GM10248 (cell line): Measurements from ENCODE around the gene FTCDNL1.

Experiments
- CTCF ChIA-PET: fragments of 300-600 bp; sonication (Branson Sonifier 250); formaldehyde crosslinking; extraction: SDS; loops from one replicate; lab custom pipeline; 2021; ENCODE audit warnings: antibody characterized with exemption; lab: Yijun Ruan, JAX
- POLR2A ChIA-PET: fragments of 350-650 bp; sonication (Branson Sonifier 250); formaldehyde crosslinking; extraction: SDS; loops from one replicate; lab custom pipeline; 2020; ENCODE audit warnings: antibody characterized with exemption; lab: Yijun Ruan, JAX
- DNase-seq: peaks from one replicate; pipeline ENCODE4 v3.0.0; 2012; ENCODE audit errors: extremely low spot score
- TF ChIP-seq, protein P1 (sequence below): IDR thresholded peaks from 2 replicates; pipeline ENCODE4 v1.5.1; 2012; ENCODE audit warnings: mild to moderate bottlenecking, low read depth; ENCODE audit errors: extremely low read depth, missing control alignments, control extremely low read depth

Gene FTCDNL1

DNA sequence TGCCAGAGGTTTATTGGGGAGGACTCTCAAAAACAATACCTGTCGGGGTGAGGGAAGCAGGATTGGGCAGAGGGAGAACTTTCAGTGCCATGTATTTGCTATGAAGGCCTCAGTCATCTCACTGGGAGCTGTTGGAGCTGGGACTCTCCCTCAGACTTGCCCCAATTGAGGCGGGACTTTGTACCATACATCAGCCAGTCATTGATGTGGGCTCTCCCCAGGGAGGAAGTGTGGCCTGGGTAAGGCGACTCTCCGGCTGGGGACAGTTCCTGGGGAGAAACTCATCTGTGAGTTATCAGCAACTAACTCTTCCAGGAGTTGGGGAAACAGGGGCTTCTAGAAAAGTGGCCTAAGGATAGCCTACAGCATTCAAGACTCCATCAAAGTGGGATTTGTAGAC, 66.5 kb downstream of the FTCDNL1 start:
- TF ChIP-seq, protein P1, sequence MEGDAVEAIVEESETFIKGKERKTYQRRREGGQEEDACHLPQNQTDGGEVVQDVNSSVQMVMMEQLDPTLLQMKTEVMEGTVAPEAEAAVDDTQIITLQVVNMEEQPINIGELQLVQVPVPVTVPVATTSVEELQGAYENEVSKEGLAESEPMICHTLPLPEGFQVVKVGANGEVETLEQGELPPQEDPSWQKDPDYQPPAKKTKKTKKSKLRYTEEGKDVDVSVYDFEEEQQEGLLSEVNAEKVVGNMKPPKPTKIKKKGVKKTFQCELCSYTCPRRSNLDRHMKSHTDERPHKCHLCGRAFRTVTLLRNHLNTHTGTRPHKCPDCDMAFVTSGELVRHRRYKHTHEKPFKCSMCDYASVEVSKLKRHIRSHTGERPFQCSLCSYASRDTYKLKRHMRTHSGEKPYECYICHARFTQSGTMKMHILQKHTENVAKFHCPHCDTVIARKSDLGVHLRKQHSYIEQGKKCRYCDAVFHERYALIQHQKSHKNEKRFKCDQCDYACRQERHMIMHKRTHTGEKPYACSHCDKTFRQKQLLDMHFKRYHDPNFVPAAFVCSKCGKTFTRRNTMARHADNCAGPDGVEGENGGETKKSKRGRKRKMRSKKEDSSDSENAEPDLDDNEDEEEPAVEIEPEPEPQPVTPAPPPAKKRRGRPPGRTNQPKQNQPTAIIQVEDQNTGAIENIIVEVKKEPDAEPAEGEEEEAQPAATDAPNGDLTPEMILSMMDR: no peak
- DNase-seq: no peak
- POLR2A ChIA-PET: no interaction called here
- CTCF ChIA-PET: no interaction called here

DNA sequence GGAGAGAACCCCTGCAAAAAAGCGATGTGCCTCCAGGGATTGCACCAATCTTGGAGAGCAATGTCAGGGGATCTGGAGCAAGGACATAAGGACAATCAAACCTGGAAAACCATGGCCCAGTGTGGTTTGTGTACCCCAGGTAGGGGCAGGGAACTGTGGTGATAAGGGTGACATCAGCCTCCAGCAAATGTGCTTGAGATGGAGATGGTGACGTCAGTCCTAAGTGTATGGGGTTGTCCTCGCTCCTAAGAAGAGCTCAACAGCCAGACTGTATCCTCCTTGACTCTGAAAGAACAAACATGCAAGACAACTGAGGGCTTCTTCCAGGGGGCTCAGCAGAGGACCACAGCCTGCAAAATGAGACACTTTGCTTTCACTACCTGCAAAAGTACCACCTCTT, 71.4 kb downstream of the FTCDNL1 start:
- ChIA-PET CTCF (interaction anchor here (0.8 to 1.6 kb wide), 3 partner anchors 16 to 63 kb away, joined by 3 read pairs; no protein-coding TSS in a partner anchor), POLR2A (no interaction called here)

GRCh38 chr2:199778655-199779054, 72.3 kb downstream of the FTCDNL1 start:
- TF ChIP-seq, protein P1: no peak
- POLR2A ChIA-PET: no interaction called here
- no peak for DNase-seq
- CTCF ChIA-PET: interaction anchor here (1.1 kb wide), 1 partner anchor 19 kb away, joined by 3 read pairs; no protein-coding TSS in a partner anchor

More for the DNA sequence above, 71.4 kb downstream of the FTCDNL1 start:
- no peak for DNase-seq
- TF ChIP-seq, protein P1: no peak

DNA sequence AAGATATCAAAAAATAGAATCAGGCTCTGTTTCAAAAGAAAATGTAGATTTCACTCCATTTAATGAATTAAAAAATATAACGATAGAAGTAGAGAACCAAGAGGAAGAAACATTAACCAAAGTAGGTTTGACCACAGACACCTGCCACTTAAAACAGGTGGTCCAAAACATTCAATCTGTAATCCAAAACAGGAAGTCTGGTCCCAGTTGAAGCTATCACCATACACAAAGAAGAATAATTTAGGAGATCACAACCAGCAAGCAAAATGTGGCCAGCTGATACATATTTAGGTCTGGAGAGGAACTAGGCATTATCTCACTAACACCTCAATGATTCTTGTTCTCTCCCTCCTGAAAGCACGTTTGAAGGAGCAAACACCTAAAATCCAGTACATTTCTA, 73.1 kb downstream of the FTCDNL1 start:
- no peak for DNase-seq
- TF ChIP-seq, protein P1: no peak
- CTCF ChIA-PET: interaction anchor here (4.3 kb wide), 1 partner anchor 12 kb away, joined by 17 read pairs; no protein-coding TSS in a partner anchor
- POLR2A ChIA-PET: no interaction called here

GRCh38 chr2:199777315-199777714, 73.7 kb downstream of the FTCDNL1 start:
- POLR2A ChIA-PET: no interaction called here
- TF ChIP-seq, protein P1: no peak

DNA sequence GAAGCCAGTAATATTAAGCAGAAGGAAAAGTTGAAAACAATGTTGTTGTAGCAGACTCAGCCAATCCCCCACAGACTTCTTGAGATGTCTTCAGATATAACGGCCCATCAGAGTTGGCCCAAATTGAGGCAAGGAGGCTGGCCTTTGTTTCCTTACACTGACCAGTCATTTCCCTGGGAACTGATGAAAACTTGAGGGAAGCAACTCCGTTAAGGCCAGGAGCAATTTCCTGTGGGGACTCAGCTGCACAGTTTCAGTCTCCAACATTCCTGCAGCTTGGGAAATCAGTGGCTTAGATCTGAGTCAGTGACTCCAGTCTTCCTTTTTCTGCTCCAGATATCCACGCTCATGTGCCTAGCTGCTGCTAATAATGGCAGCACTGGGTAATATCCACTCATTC, 75.7 kb downstream of the FTCDNL1 start:
- DNase-seq: no peak
- TF ChIP-seq, protein P1: no peak
- ChIA-PET POLR2A (no interaction called here), CTCF (interaction anchor here (1.5 to 4.3 kb wide), 2 partner anchors 9 to 35 kb away, joined by 4 to 17 read pairs; no protein-coding TSS in a partner anchor)

More at GRCh38 chr2:199777315-199777714, 73.7 kb downstream of the FTCDNL1 start:
- no peak for DNase-seq
- CTCF ChIA-PET: interaction anchor here (4.3 kb wide), 1 partner anchor 11 kb away, joined by 17 read pairs; no protein-coding TSS in a partner anchor
